ENCODE measurements around the gene GREB1L.

The GREB1L gene

DNA sequence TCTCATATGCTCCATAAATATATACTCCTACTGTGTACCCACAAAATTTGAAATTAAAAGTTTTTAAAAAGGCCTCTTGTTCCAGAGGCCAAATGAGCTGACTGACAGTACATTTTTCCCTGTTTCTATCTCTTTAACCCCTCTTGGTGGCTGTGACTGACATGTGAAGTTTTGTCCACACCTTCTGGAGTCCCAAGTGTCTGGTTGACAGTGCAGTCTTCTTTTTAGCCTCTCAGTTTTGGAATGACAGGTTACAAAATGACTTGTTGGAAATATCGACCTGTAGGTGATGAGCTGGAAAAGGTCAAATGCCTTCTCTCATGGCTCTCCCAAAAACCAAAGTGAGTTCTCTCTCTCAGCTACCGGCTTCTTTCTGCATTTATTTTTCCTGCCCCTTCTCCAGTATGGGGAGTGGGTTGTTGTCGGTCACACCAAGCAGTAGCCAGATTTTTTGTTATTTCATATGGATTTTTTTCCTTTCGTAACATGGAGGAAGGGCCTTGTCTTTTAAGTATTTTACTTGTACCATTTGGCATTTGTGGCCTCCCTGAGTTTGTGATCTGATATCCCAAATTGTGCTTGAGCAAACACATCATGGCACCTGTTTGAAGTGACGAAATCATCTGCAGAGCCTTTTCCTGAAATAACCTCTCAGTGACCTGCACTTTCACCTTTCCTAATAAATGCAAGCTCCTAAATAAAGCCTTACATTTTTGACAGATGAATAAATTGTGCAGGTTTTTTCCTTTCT is 214.6 kb downstream of the GREB1L start:
- H3K9me2 ChIP-seq (replicated peaks; ENCODE audit: insufficient read depth, low read length): no peaks in the 10 kb centered on the region
- no peaks in the 10 kb centered on the region for H3F3A ChIP-seq (ENCODE audit: insufficient read depth, low read length)
- no peaks in the 10 kb centered on the region for H3K9me3 ChIP-seq (replicated peaks; ENCODE audit: insufficient read depth, low read length)
- H3K4me2 ChIP-seq (ENCODE audit: low read depth, low read length): no peak overlapping the region
- H3K27me3 ChIP-seq (replicated peaks; ENCODE audit: insufficient read depth, low read length): no peaks in the 10 kb centered on the region
- no peaks in the 10 kb centered on the region for H3K4me1 ChIP-seq (ENCODE audit: low read length)
- H4K20me1 ChIP-seq (ENCODE audit: insufficient read depth, low read length): no peaks in the 10 kb centered on the region
- no peak overlapping the region for H2AFZ ChIP-seq (ENCODE audit: low read length)
- H3K36me3 ChIP-seq (replicated peaks; ENCODE audit: insufficient read depth, low read length): no peaks in the 10 kb centered on the region
- no peaks in the 10 kb centered on the region for H3K79me2 ChIP-seq (ENCODE audit: low read length)
- DNase-seq: no peak
- H3K9ac ChIP-seq (ENCODE audit: low read length): no peak overlapping the region
- TF ChIP-seq EZH2phosphoT487 (IDR thresholded peaks at IDR 0.05; ENCODE audit: low read length) (no peak), EZH2 (optimal IDR thresholded peaks at IDR 0.05; ENCODE audit: low read depth, low read length) (no peak), CTCF (IDR thresholded peaks at IDR 0.05; ENCODE audit: low read length) (no peak)
- H3K27ac ChIP-seq (ENCODE audit: low read length): no peak overlapping the region
- H3K4me3 ChIP-seq (ENCODE audit: low read length): no peak overlapping the region

DNA sequence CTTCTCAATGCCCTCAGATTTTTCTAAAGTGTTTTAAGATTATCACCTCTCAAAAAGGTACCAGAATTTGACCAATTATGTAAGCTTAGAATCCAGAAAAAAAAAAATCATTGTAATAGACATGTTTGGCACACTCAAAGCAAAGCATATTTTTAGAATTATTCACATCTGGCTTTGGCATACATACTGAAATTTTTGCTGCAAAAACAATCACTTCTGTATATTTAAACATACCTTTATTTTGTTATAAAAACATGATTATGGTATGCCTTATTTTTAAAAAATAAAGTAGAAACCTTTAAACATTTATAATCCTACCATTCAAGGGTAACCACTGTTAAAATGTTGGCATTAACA is 215.1 kb downstream of the GREB1L start:
- H3K9me3 ChIP-seq (replicated peaks; ENCODE audit: insufficient read depth, low read length): no peaks in the 10 kb centered on the region
- no peaks in the 10 kb centered on the region for H4K20me1 ChIP-seq (ENCODE audit: insufficient read depth, low read length)
- no peaks in the 10 kb centered on the region for H3K9me2 ChIP-seq (replicated peaks; ENCODE audit: insufficient read depth, low read length)
- no peak for DNase-seq
- no peaks in the 10 kb centered on the region for H3K79me2 ChIP-seq (ENCODE audit: low read length)
- no peak overlapping the region for H2AFZ ChIP-seq (ENCODE audit: low read length)
- H3K27ac ChIP-seq (ENCODE audit: low read length): no peak overlapping the region
- H3F3A ChIP-seq (ENCODE audit: insufficient read depth, low read length): no peaks in the 10 kb centered on the region
- H3K4me1 ChIP-seq (ENCODE audit: low read length): no peaks in the 10 kb centered on the region
- no peaks in the 10 kb centered on the region for H3K36me3 ChIP-seq (replicated peaks; ENCODE audit: insufficient read depth, low read length)
- H3K4me3 ChIP-seq (ENCODE audit: low read length): no peak overlapping the region
- no peak overlapping the region for H3K4me2 ChIP-seq (ENCODE audit: low read depth, low read length)
- TF ChIP-seq EZH2 (optimal IDR thresholded peaks at IDR 0.05; ENCODE audit: low read depth, low read length): no peak
- no peak for TF ChIP-seq CTCF (IDR thresholded peaks at IDR 0.05; ENCODE audit: low read length)
- TF ChIP-seq EZH2phosphoT487 (IDR thresholded peaks at IDR 0.05; ENCODE audit: low read length): no peak
- H3K9ac ChIP-seq (ENCODE audit: low read length): no peak overlapping the region
- H3K27me3 ChIP-seq (replicated peaks; ENCODE audit: insufficient read depth, low read length): no peaks in the 10 kb centered on the region

DNA sequence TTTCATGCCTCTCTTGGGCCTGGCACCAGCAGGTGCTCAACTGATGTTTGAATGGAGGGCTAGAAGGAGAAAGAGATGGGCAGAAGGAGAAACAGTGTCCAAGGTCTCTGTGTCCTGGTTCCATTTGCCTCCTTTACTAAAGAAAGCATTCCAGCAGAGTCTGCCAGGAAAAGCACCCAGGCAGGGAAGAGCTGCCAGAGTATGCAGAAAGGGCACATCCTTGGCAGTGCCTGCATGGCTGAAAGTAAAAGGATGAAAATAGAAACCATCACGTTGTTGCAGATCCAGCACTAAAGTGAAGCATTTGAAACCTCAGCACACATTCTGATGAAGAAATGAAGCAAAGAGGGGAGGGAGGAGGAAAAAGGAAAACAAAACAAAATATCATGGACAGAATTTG is 216.3 kb downstream of the GREB1L start:
- Histone ChIP-seq H3K9me2 (replicated peaks; ENCODE audit: insufficient read depth, low read length) (no peaks in the 10 kb centered on the region), H3K9ac (ENCODE audit: low read length) (no peak overlapping the region), H3K27me3 (replicated peaks; ENCODE audit: insufficient read depth, low read length) (no peaks in the 10 kb centered on the region), H3F3A (ENCODE audit: insufficient read depth, low read length) (no peaks in the 10 kb centered on the region), H4K20me1 (ENCODE audit: insufficient read depth, low read length) (no peaks in the 10 kb centered on the region), H3K27ac (ENCODE audit: low read length) (no peak overlapping the region), H3K4me3 (ENCODE audit: low read length) (no peak overlapping the region), H3K36me3 (replicated peaks; ENCODE audit: insufficient read depth, low read length) (no peaks in the 10 kb centered on the region), H3K4me2 (ENCODE audit: low read depth, low read length) (no peak overlapping the region), H3K9me3 (replicated peaks; ENCODE audit: insufficient read depth, low read length) (no peaks in the 10 kb centered on the region), H3K79me2 (ENCODE audit: low read length) (no peaks in the 10 kb centered on the region), H3K4me1 (ENCODE audit: low read length) (no peaks in the 10 kb centered on the region), H2AFZ (ENCODE audit: low read length) (no peak overlapping the region)
- TF ChIP-seq EZH2 (optimal IDR thresholded peaks at IDR 0.05; ENCODE audit: low read depth, low read length): no peak
- TF ChIP-seq EZH2phosphoT487 (IDR thresholded peaks at IDR 0.05; ENCODE audit: low read length): no peak
- no peak for TF ChIP-seq CTCF (IDR thresholded peaks at IDR 0.05; ENCODE audit: low read length)
- no peak for DNase-seq
